ENCODE measurements around the gene MPL. TPM values are rescaled to one million over a fixed set of nuclear protein-coding genes. Genes with fewer than 3 reads are reported as not detected.
A peak's percentile ranks its signal among the peaks of the same experiment; 100 is the strongest.

Gene MPL
- total RNA-seq, 2 donors from 2014 or later, result 0.64 to 1.2 TPM

- Histone ChIP-seq H3K36me3 (ENCODE audit: control insufficient read depth, insufficient read depth, low read length) (no peaks in the 10 kb centered on the region), H3K27me3 (ENCODE audit: control insufficient read depth, insufficient read depth, low read length, poor library complexity, severe bottlenecking) (no peaks in the 10 kb centered on the region), H3K9me3 (ENCODE audit: control insufficient read depth, low read length) (peaks cover 33% of the 10 kb centered on the region), H3K4me1 (ENCODE audit: control insufficient read depth, insufficient read depth, low read length) (no peaks in the 10 kb centered on the region), H3K27ac (ENCODE audit: low read depth, low read length) (no peak overlapping the region), H3K4me3 (ENCODE audit: low read length) (peak overlapping the region; percentile 42), H3K9ac (ENCODE audit: extremely low read depth, low read length, poor library complexity, severe bottlenecking) (no peak overlapping the region)
- no peak overlapping the region for H3K27ac Mint-ChIP-seq
- H3K4me1 Mint-ChIP-seq, result peaks cover 23% of the 10 kb centered on the region
- H3K9me3 Mint-ChIP-seq, result peaks cover 35% of the 10 kb centered on the region
- H3K4me3 Mint-ChIP-seq, result no peak overlapping the region
- no CpG with 5 or more reads among the region's 1 CpG for WGBS, 2 experiments (ENCODE audit: insufficient coverage in 1 of 2, insufficient read length in 1 of 2)
- no peaks in the 10 kb centered on the region for H3K36me3 Mint-ChIP-seq (ENCODE audit: low read depth)
- no peak for TF ChIP-seq CTCF (conservative IDR thresholded peaks at IDR 0.05)
- DNase-seq, result no peak
- H3K27me3 Mint-ChIP-seq (ENCODE audit: insufficient read depth), result no peaks in the 10 kb centered on the region
These were observed 9.9 kb upstream of the MPL start for GRCh38 chr1:43327549-43328292.

GRCh38 chr1:43329995-43330751, 7.4 kb upstream of the MPL start:
- WGBS, 2 experiments (ENCODE audit: insufficient coverage in 1 of 2, insufficient read length in 1 of 2), result 40 to 75% methylated on average over 1 to 6 of the region's 6 CpGs
- peaks cover 15% of the 10 kb centered on the region for H3K4me1 Mint-ChIP-seq
- no peak for TF ChIP-seq CTCF (conservative IDR thresholded peaks at IDR 0.05)
- peak overlapping the region; percentile 4 for H3K27ac Mint-ChIP-seq
- no peak overlapping the region for H3K27ac ChIP-seq (ENCODE audit: low read depth, low read length)
- H3K36me3 Mint-ChIP-seq (ENCODE audit: low read depth), result no peaks in the 10 kb centered on the region
- H3K36me3 ChIP-seq (ENCODE audit: control insufficient read depth, insufficient read depth, low read length), result no peaks in the 10 kb centered on the region
- H3K9me3 ChIP-seq (ENCODE audit: control insufficient read depth, low read length), result peaks cover 32% of the 10 kb centered on the region
- peaks cover 30% of the 10 kb centered on the region for H3K9me3 Mint-ChIP-seq
- DNase-seq, result peak; percentile 85
- H3K4me1 ChIP-seq (ENCODE audit: control insufficient read depth, insufficient read depth, low read length), result no peaks in the 10 kb centered on the region
- H3K4me3 Mint-ChIP-seq, result no peak overlapping the region
- no peaks in the 10 kb centered on the region for H3K27me3 Mint-ChIP-seq (ENCODE audit: insufficient read depth)
- H3K27me3 ChIP-seq (ENCODE audit: control insufficient read depth, insufficient read depth, low read length, poor library complexity, severe bottlenecking), result no peaks in the 10 kb centered on the region
- H3K9ac ChIP-seq (ENCODE audit: extremely low read depth, low read length, poor library complexity, severe bottlenecking), result no peak overlapping the region
- no peak overlapping the region for H3K4me3 ChIP-seq (ENCODE audit: low read length)

DNA sequence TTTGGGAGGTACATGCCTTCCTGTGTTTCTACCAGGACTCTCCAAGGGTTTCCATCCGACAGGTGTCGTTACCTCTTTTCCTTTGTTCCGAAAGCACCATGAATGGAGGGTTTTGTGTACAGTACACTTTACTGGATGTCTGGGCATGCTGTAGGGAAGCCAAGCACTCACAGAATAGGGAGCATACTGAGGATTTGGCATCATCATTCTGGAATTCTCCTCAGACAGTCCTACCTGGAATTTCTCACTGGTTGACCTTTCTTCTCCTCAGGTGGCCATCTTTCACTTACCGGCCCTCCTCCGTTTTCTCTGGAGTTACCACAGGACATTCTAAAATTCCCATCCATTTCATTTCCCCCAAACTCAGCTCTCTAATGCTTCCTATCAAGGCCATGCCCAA, 5.9 kb upstream of the MPL start:
- Histone ChIP-seq H3K36me3 (ENCODE audit: control insufficient read depth, insufficient read depth, low read length) (no peaks in the 10 kb centered on the region), H3K4me1 (ENCODE audit: control insufficient read depth, insufficient read depth, low read length) (no peaks in the 10 kb centered on the region), H3K9ac (ENCODE audit: extremely low read depth, low read length, poor library complexity, severe bottlenecking) (no peak overlapping the region), H3K27me3 (ENCODE audit: control insufficient read depth, insufficient read depth, low read length, poor library complexity, severe bottlenecking) (no peaks in the 10 kb centered on the region), H3K27ac (ENCODE audit: low read depth, low read length) (no peak overlapping the region), H3K4me3 (ENCODE audit: low read length) (no peak overlapping the region), H3K9me3 (ENCODE audit: control insufficient read depth, low read length) (peaks cover 19% of the 10 kb centered on the region)
- Mint-ChIP-seq H3K9me3 (peaks cover 19% of the 10 kb centered on the region), H3K36me3 (ENCODE audit: low read depth) (no peaks in the 10 kb centered on the region), H3K4me3 (no peak overlapping the region), H3K27me3 (ENCODE audit: insufficient read depth) (no peaks in the 10 kb centered on the region), H3K27ac (no peak overlapping the region), H3K4me1 (peaks cover 15% of the 10 kb centered on the region)
- DNase-seq, result peak; percentile 30
- no peak for TF ChIP-seq CTCF (conservative IDR thresholded peaks at IDR 0.05)
- 92 to 100% methylated on average over 3 to 5 of the region's 5 CpGs for WGBS, 2 experiments (ENCODE audit: insufficient coverage in 1 of 2, insufficient read length in 1 of 2)
